Adrenal gland (tissue), 12 donors: ENCODE data around the gene CORO1C. TPM values are rescaled to one million over a fixed set of nuclear protein-coding genes. Genes with fewer than 3 reads are reported as not detected.

Experiments
- DNase-seq, 7 donors: peaks; one replicate each; pipeline ENCODE4 v3.0.0-alpha.2; 2019 to 2020
- H3K27ac ChIP-seq, 5 donors: fragments of 200-600 bp; sonication (generic) in 4 of 5; 1 replicate in 3 of 5; 2 replicates in 2 of 5; pipeline versions ENCODE4 v1.5.1 to v1.8.0; 2016 to 2020; ENCODE audit warnings: mild to moderate bottlenecking in 1 of 5
- H3K27me3 ChIP-seq: fragments of 200-600 bp; 2 replicates; pipeline ENCODE4 v1.8.0; 2021
- H3K36me3 ChIP-seq, 2 donors: fragments of 200-600 bp; replicated peaks in 1 of 2; 1 replicate in 1 of 2; 2 replicates in 1 of 2; pipeline versions ENCODE4 v1.5.1 to v1.8.0; 2018 to 2022
- H3K4me1 ChIP-seq, 2 donors: fragments of 200-600 bp; replicated peaks in 1 of 2; 1 replicate in 1 of 2; 2 replicates in 1 of 2; pipeline versions ENCODE4 v1.5.1 to v1.8.0; 2018 to 2021
- H3K4me3 ChIP-seq, 4 donors: fragments of 200-600 bp; sonication (generic) in 3 of 4; one replicate each; pipeline ENCODE4 v1.5.1; 2016 to 2018
- H3K9me3 ChIP-seq, 3 donors: fragments of 200-600 bp; sonication (generic) in 1 of 3; replicated peaks in 1 of 3; 1 replicate in 2 of 3; 2 replicates in 1 of 3; pipeline versions ENCODE4 v1.5.1 to v1.8.0; 2016 to 2021
- CTCF ChIP-seq, 6 experiments: fragments of 450-650 bp in 4 of 6; fragments of 200-600 bp in 2 of 6; sonication (generic) in 1 of 6; IDR thresholded peaks; 1 replicate in 5 of 6; 2 replicates in 1 of 6; pipeline versions ENCODE4 v1.5.1 to v1.8.0; 2016 to 2021; ENCODE audit warnings: antibody characterized with exemption in 6 of 6, mild to moderate bottlenecking in 2 of 6, moderate library complexity in 1 of 6
- POLR2A ChIP-seq, 2 donors: fragments of 450-650 bp; IDR thresholded peaks; one replicate each; pipeline ENCODE4 v1.6.1; 2017; ENCODE audit warnings: antibody characterized with exemption in 2 of 2, mild to moderate bottlenecking in 2 of 2, moderate library complexity in 1 of 2
- WGBS, 4 donors: extraction: QIAGEN DNeasy Blood & Tissue Kit in 2 of 4; methylation state at CpG; one replicate each; pipeline versions ENCODE4 v1.1.5 to v1.1.7; 2013 to 2017; 5-methylcytosine and 5-hydroxymethylcytosine counted together
- intact Hi-C, 2 donors: fragments of 100-400 bp; cut with DNase I; formaldehyde crosslinking; loops; one replicate each; pipeline versions ENCODE4 v1.14.1 to v1.15.0; 2022 to 2023
- polyA plus RNA-seq, 3 donors: library from polyadenylated mRNA; stranded (reverse); fragments of 200-250 nt in 2 of 3; fragments of 350-450 nt in 1 of 3; fragmentation: Illumina TruSeq in 1 of 3; extraction: RNeasy Lipid Tissue Mini Kit (QIAGEN cat#74804) in 1 of 3; gene quantifications; one replicate each; pipeline ENCODE4 v1.2.3, GENCODE V29; 2013 to 2014
- total RNA-seq, 9 donors: library from RNA; depleted of rRNA in 4 of 9; stranded (reverse); fragments of >200 nt in 4 of 9; fragments of 120-200 nt in 1 of 9; fragmentation: NEBNext Ultra II Directional in 1 of 9; extraction: Animal tissue kit (Norgen Biotek cat#: 25700) in 1 of 9; gene quantifications; one replicate each; pipeline versions ENCODE4 v1.1.0 to v1.2.4, GENCODE V29; 2013 to 2023
- donor health status: healthy with polysubstance abuse.
- donor health status: Bipolar disorder and iron deficiency.
- donor health status: DM: yes; HTN: yes; CAD: no.
- donor health status: DM: no; HTN: no; CAD: no.
- donor health status: DM: no; HTN: no; CAD: no.
- donor health status: DM: yes; HTN: yes; CAD: no.

Gene CORO1C
- total and polyA plus RNA-seq, 12 donors = 17.4 to 124 (median 71.4) TPM

DNA sequence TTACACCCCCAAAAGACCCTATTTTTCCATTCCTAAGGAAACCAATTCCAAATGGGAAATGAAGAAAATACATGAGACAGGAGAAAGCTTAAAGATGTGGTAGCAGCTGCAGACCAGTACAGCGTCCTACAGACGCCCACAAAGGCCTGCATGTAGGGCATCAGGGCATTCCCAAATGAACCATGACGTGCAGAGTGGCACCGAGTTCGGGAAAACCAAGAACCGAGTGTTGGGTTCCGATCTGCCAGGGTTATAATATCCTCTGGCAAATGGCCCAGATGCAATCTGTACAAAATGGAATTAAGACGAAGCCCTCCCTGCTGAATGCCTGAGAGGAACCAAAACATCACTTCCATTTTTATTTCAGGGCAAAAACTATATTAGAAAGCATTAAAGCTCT, 63.3 kb downstream of the CORO1C start:
- Histone ChIP-seq H3K27me3 (no peaks in the 10 kb centered on the region), H3K36me3 (no peaks in the 10 kb centered on the region), H3K27ac (peak overlapping the region in 1 of 5 donors; percentile 45), H3K4me3 (no peak overlapping the region), H3K9me3 (no peaks in the 10 kb centered on the region), H3K4me1 (peaks cover 15 to 56% of the 10 kb centered on the region in 2 donors)
- intact Hi-C loops = loop anchor here (5.0 kb wide), 1 partner anchor 134 kb away; no protein-coding TSS in a partner anchor
- WGBS, 4 donors = 74 to 87% (median 82%) methylated on average over 8 of the region's 8 CpGs
- TF ChIP-seq POLR2A (IDR thresholded peaks at IDR 0.05) (no peak), CTCF (IDR thresholded peaks at IDR 0.05) (no peak)
- DNase-seq = no peak

- no peaks in the 10 kb centered on the region for H3K9me3 ChIP-seq
- no peak for DNase-seq
- TF ChIP-seq CTCF (IDR thresholded peaks at IDR 0.05) (no peak), POLR2A (IDR thresholded peaks at IDR 0.05) (no peak)
- intact Hi-C loops = loop anchor here (5.0 kb wide), 1 partner anchor 135 kb away; no protein-coding TSS in a partner anchor
- H3K36me3 ChIP-seq = no peaks in the 10 kb centered on the region
- no peak overlapping the region for H3K4me3 ChIP-seq
- peaks cover 15 to 56% of the 10 kb centered on the region in 2 donors for H3K4me1 ChIP-seq
- no peaks in the 10 kb centered on the region for H3K27me3 ChIP-seq
- 32 to 63% (median 51%) methylated on average over 2 of the region's 2 CpGs for WGBS, 4 donors
- peak overlapping the region in 1 of 5 donors; percentile 45 for H3K27ac ChIP-seq
Measured at GRCh38 chr12:108667349-108667748, 64.0 kb downstream of the CORO1C start.

- H3K27ac ChIP-seq = peak overlapping the region in 3 of 5 donors; percentile 10 to 87 (median 24)
- no peak overlapping the region for H3K4me3 ChIP-seq
- peak; percentile 46 to 80 (median 57) for DNase-seq
- H3K27me3 ChIP-seq = no peaks in the 10 kb centered on the region
- TF ChIP-seq CTCF (IDR thresholded peaks at IDR 0.05) (no peak), POLR2A (IDR thresholded peaks at IDR 0.05) (no peak)
- peaks cover 15 to 56% of the 10 kb centered on the region in 2 donors for H3K4me1 ChIP-seq
- intact Hi-C loops = loop anchor here (5.0 kb wide), 1 partner anchor 136 kb away; no protein-coding TSS in a partner anchor
- no peaks in the 10 kb centered on the region for H3K9me3 ChIP-seq
- no peaks in the 10 kb centered on the region for H3K36me3 ChIP-seq
- WGBS, 4 donors = 18 to 35% (median 33%) methylated on average over 3 of the region's 3 CpGs
Measured at GRCh38 chr12:108666401-108666881, 64.9 kb downstream of the CORO1C start.

DNA sequence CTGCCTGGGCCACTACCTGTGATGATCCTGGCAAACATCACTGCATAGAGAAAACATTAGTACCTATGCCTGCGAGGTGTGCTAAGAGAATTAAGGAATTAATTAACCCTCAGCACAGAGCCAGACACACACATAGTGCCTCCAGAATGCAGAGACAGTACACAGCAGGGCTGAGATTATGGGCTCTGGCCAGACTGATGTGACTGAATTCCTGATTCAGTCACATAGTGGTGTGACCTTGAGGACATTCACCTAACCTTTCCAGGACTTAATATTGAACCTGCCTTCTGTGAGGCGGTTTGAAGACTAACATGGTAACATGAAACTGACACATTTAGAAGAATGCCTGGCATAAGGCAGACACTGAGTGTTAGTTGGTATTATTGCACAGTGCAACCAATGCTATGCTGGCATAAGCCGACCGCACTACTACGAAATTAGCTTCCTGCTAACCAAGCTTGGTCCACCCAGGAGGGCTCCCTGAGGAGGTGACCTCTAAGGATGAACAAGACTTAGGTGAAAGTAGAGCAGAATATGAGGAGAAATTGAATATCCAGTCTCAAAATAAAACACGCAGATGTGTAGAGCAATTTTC, 65.6 kb downstream of the CORO1C start:
- DNase-seq = no peak
- no peaks in the 10 kb centered on the region for H3K36me3 ChIP-seq
- H3K27ac ChIP-seq = peak overlapping the region in 3 of 5 donors; percentile 24 to 87 (median 66)
- no peaks in the 10 kb centered on the region for H3K27me3 ChIP-seq
- no peak overlapping the region for H3K4me3 ChIP-seq
- no peaks in the 10 kb centered on the region for H3K9me3 ChIP-seq
- TF ChIP-seq CTCF (IDR thresholded peaks at IDR 0.05) (no peak), POLR2A (IDR thresholded peaks at IDR 0.05) (no peak)
- intact Hi-C loops = loop anchor here (5.0 kb wide), 1 partner anchor 137 kb away; no protein-coding TSS in a partner anchor
- H3K4me1 ChIP-seq = peaks cover 15 to 56% of the 10 kb centered on the region in 2 donors
- WGBS, 4 donors = 76 to 84% (median 77%) methylated on average over 6 of the region's 6 CpGs
